Large intestine (tissue), 1 donor: Measurements from ENCODE around the gene CAMSAP3. TPM values are rescaled to one million over a fixed set of nuclear protein-coding genes. Genes with fewer than 3 reads are reported as not detected.

ENCODE experiments used
- polyA plus RNA-seq: library from polyadenylated mRNA; unstranded; fragments of 120-200 nt; gene quantifications from one replicate; pipeline ENCODE4 v1.2.1, GENCODE V29; 2013

Gene CAMSAP3
- polyA plus RNA-seq, 1 donor: 73.9 TPM

Other genes with a start within 250 kb of the CAMSAP3 start
- 27.8 TPM for gene ARHGEF18, start 246.9 kb upstream of the CAMSAP3 start, polyA plus RNA-seq
- gene PEX11G, start 106.8 kb upstream of the CAMSAP3 start, polyA plus RNA-seq: 7.9 TPM
- 68.0 TPM for gene ZNF358, start 79.8 kb upstream of the CAMSAP3 start, polyA plus RNA-seq
- gene MCOLN1, start 73.2 kb upstream of the CAMSAP3 start, polyA plus RNA-seq: 18.1 TPM
- 45.4 TPM for gene PNPLA6, start 60.1 kb upstream of the CAMSAP3 start, polyA plus RNA-seq
- 29.1 TPM for gene XAB2, start 33.7 kb downstream of the CAMSAP3 start, polyA plus RNA-seq
- gene PET100, start 33.9 kb downstream of the CAMSAP3 start, polyA plus RNA-seq: 47.5 TPM
- gene PCP2, start 37.9 kb downstream of the CAMSAP3 start, polyA plus RNA-seq: 1.5 TPM
- gene STXBP2, start 41.2 kb downstream of the CAMSAP3 start, polyA plus RNA-seq: 146 TPM
- gene RETN, start 73.2 kb downstream of the CAMSAP3 start, polyA plus RNA-seq: 1.1 TPM
- gene MCEMP1, start 81.2 kb downstream of the CAMSAP3 start, polyA plus RNA-seq: 0.06 TPM
- gene TRAPPC5, start 85.0 kb downstream of the CAMSAP3 start, polyA plus RNA-seq: 51.2 TPM
- gene FCER2, start 106.3 kb downstream of the CAMSAP3 start, polyA plus RNA-seq: 0.28 TPM
- gene CLEC4G, start 136.2 kb downstream of the CAMSAP3 start, polyA plus RNA-seq: 0.57 TPM
- 14.4 TPM for gene CD209, start 151.7 kb downstream of the CAMSAP3 start, polyA plus RNA-seq
- 0.09 TPM for gene CLEC4M, start 167.4 kb downstream of the CAMSAP3 start, polyA plus RNA-seq
- 9.3 TPM for gene EVI5L, start 234.4 kb downstream of the CAMSAP3 start, polyA plus RNA-seq